GM12878 (cell line): ENCODE data around the gene LRRC14B. TPM values are rescaled to one million over a fixed set of nuclear protein-coding genes. Genes with fewer than 3 reads are reported as not detected.

Experiments
- ATAC-seq: fragments of 200-7000 bp; cut with Tn5 transposase; 3 replicates; pipeline ENCODE4 v1.9.1; 2020; ENCODE audit warnings: mild to moderate bottlenecking, moderate library complexity
- BruUV-seq: library from RNA; stranded (reverse); fragments of 400-500 nt; replicated peaks from 2 replicates; lab custom pipeline; 2021; lab: Mats Ljungman, UMichigan
- CTCF ChIA-PET: fragments of 300-600 bp; sonication (Branson Sonifier 250); formaldehyde crosslinking; extraction: SDS; loops from one replicate; lab custom pipeline; 2021; ENCODE audit warnings: inconsistent platforms; lab: Yijun Ruan, JAX
- POLR2A ChIA-PET: fragments of 350-600 bp; formaldehyde crosslinking; extraction: SDS; loops from one replicate; lab custom pipeline; 2021; ENCODE audit warnings: inconsistent platforms; lab: Charles Lee
- RAD21 ChIA-PET: fragments of 300-600 bp; sonication (Branson Sonifier 250); formaldehyde crosslinking; loops from one replicate; lab custom pipeline; 2023; ENCODE audit warnings: antibody characterized with exemption; ENCODE audit not compliant: unreplicated experiment; lab: Charles Lee
- SMC1A ChIA-PET: fragments of 300-600 bp; sonication (Branson Sonifier 250); formaldehyde crosslinking; loops from one replicate; lab custom pipeline; 2023; ENCODE audit not compliant: unreplicated experiment, uncharacterized antibody; lab: Charles Lee
- DNase-seq: peaks from one replicate; pipeline ENCODE4 v3.0.0-alpha.2; 2011; ENCODE audit warnings: low read depth, low spot score
- FAIRE-seq: peaks from 3 replicates; lab custom pipeline; 2011; peaks lifted over from hg19 to GRCh38; lab: Jason Lieb, UNC
- H2AFZ ChIP-seq: 2 replicates; pipeline ENCODE4 v1.6.0; 2011; ENCODE audit warnings: low read depth, low read length, control low read depth; ENCODE audit not compliant: control insufficient read depth
- H3K27ac ChIP-seq: 2 replicates; pipeline ENCODE4 v1.5.1; 2011; ENCODE audit warnings: control low read depth; ENCODE audit not compliant: control insufficient read depth, insufficient read depth
- H3K27me3 ChIP-seq, 2 experiments: replicated peaks in 1 of 2; 2 replicates each; pipeline versions ENCODE4 v1.6.0 to v1.6.1; 2011; ENCODE audit warnings: low read length in 1 of 2; ENCODE audit not compliant: control insufficient read depth in 2 of 2, insufficient read depth in 2 of 2
- H3K36me3 ChIP-seq, 2 experiments: 2 replicates each; pipeline ENCODE4 v1.5.1; 2011; ENCODE audit warnings: low read length in 1 of 2; ENCODE audit not compliant: control insufficient read depth in 2 of 2, insufficient read depth in 2 of 2
- H3K4me1 ChIP-seq: 2 replicates; pipeline ENCODE4 v1.6.1; 2011; ENCODE audit warnings: mild to moderate bottlenecking, low read length, moderate library complexity, mixed read lengths; ENCODE audit not compliant: control insufficient read depth, insufficient read depth
- H3K4me2 ChIP-seq: 2 replicates; pipeline ENCODE4 v1.6.0; 2011; ENCODE audit warnings: control low read depth; ENCODE audit not compliant: control insufficient read depth, insufficient read depth
- H3K4me3 ChIP-seq: fragments of 200-600 bp; sonication (generic); 2 replicates; pipeline ENCODE4 v1.5.1; 2016
- H3K79me2 ChIP-seq: 2 replicates; pipeline ENCODE4 v1.6.0; 2011; ENCODE audit warnings: low read length; ENCODE audit not compliant: control insufficient read depth, insufficient read depth
- H3K9ac ChIP-seq: 2 replicates; pipeline ENCODE4 v1.8.0; 2011; ENCODE audit warnings: low read length, control low read depth, mixed read lengths; ENCODE audit not compliant: control insufficient read depth, insufficient read depth
- H3K9me3 ChIP-seq: replicated peaks from 3 replicates; pipeline ENCODE4 v1.5.1; 2011; ENCODE audit warnings: mild to moderate bottlenecking, low read length; ENCODE audit not compliant: control insufficient read depth, insufficient read depth
- H4K20me1 ChIP-seq: 2 replicates; pipeline ENCODE4 v1.6.0; 2011; ENCODE audit not compliant: control insufficient read depth, insufficient read depth
- BCL3 ChIP-seq: IDR thresholded peaks from 2 replicates; pipeline ENCODE4 v1.6.1; 2011; ENCODE audit warnings: borderline replicate concordance, low read depth, mild to moderate bottlenecking, moderate library complexity, low read length; ENCODE audit not compliant: insufficient read depth, poor library complexity, severe bottlenecking
- CBFB ChIP-seq: IDR thresholded peaks from 2 replicates; pipeline ENCODE4 v1.6.1; 2016; ENCODE audit warnings: antibody characterized with exemption, low read depth
- EZH2 ChIP-seq: IDR thresholded peaks from 2 replicates; pipeline ENCODE4 v1.6.1; 2012; ENCODE audit warnings: low read depth, mild to moderate bottlenecking, control low read depth, inconsistent platforms, low read length, borderline replicate concordance; ENCODE audit not compliant: control insufficient read depth
- RCOR1 ChIP-seq: conservative IDR thresholded peaks from 2 replicates; pipeline ENCODE4 v1.6.1; 2012; ENCODE audit warnings: low read depth, low read length, improper control_type of control experiment
- RFX5 ChIP-seq: IDR thresholded peaks from 2 replicates; pipeline ENCODE4 v1.6.1; 2011; ENCODE audit warnings: low read depth, low read length, improper control_type of control experiment
- WRNIP1 ChIP-seq: IDR thresholded peaks from 2 replicates; pipeline ENCODE4 v1.6.1; 2011; ENCODE audit warnings: low read depth, low read length, improper control_type of control experiment, borderline replicate concordance
- WGBS: methylation state at CpG from one replicate; pipeline ENCODE4 v1.1.6; 2016; ENCODE audit warnings: low lambda C conversion rate; ENCODE audit not compliant: insufficient replicate concordance, insufficient coverage; ENCODE audit errors: missing lambda C conversion rate; 5-methylcytosine and 5-hydroxymethylcytosine counted together
- in situ Hi-C: fragments of 300-500 bp; cut with MboI; formaldehyde crosslinking; loops from 9 replicates; pipeline ENCODE4 v1.14.3; 2018; ENCODE audit warnings: mixed read lengths
- intact Hi-C: fragments of 100-400 bp; cut with micrococcal nuclease; formaldehyde crosslinking; loops from one replicate; pipeline ENCODE4 v1.14.2; 2022; ENCODE audit not compliant: unreplicated experiment
- polyA plus RNA-seq, 11 experiments: library from polyadenylated mRNA; depleted of rRNA in 4 of 11; unstranded in 6 of 11; stranded (reverse) in 5 of 11; fragments of >200 nt; fragmentation: Nextera tagmentation in 4 of 11; fragmentation: Illumina TruSeq in 1 of 11; extraction: Ambion mirVana in 4 of 11; extraction: Trizol in 1 of 11; gene quantifications; 1 replicate in 1 of 11; 2 replicates in 10 of 11; pipeline versions ENCODE4 v1.2.1 to v1.2.3, GENCODE V29; 2011 to 2016; ENCODE audit warnings: inconsistent platforms in 2 of 11, missing spikeins in 2 of 11, low read depth in 1 of 11
- total RNA-seq, 4 experiments: library from RNA; depleted of rRNA in 3 of 4; stranded (reverse); fragments of >200 nt in 3 of 4; fragmentation: Illumina TruSeq in 1 of 4; extraction: Trizol in 1 of 4; gene quantifications; 2 replicates each; pipeline versions ENCODE4 v1.2.1 to v1.2.3, GENCODE V29; 2013 to 2021

LRRC14B gene
- total and polyA plus RNA-seq, 10 of the 15 experiments (the other 5 are each of a cell fraction or from before 2014, with no cell fraction given): 0.06 to 0.31 (median 0.13) TPM; not detected in 5

- ATAC-seq (no peak), DNase-seq (no peak), FAIRE-seq (no peak)
- H3K4me2 ChIP-seq: no peak overlapping the region
- H3K4me1 ChIP-seq: no peaks in the 10 kb centered on the region
- 34% methylated on average over 17 of the region's 17 CpGs for WGBS
- intact Hi-C loops (no loop called here), in situ Hi-C loops (no loop called here)
- POLR2A ChIA-PET: no interaction called here
- CTCF ChIA-PET: no interaction called here
- BruUV-seq: no TSS peak
- H3K27ac ChIP-seq: no peak overlapping the region
- H3K79me2 ChIP-seq: no peaks in the 10 kb centered on the region
- no peaks in the 10 kb centered on the region for H3K36me3 ChIP-seq
- H4K20me1 ChIP-seq: no peaks in the 10 kb centered on the region
- no peak overlapping the region for H3K4me3 ChIP-seq
- no peak for TF ChIP-seq WRNIP1
- TF ChIP-seq CBFB: no peak
- no peak for TF ChIP-seq EZH2
- no peak for TF ChIP-seq BCL3
- no peak overlapping the region for H2AFZ ChIP-seq
- RAD21 ChIA-PET: no interaction called here
- H3K9me3 ChIP-seq: no peaks in the 10 kb centered on the region
- H3K9ac ChIP-seq: no peak overlapping the region
- no peaks in the 10 kb centered on the region for H3K27me3 ChIP-seq
- SMC1A ChIA-PET: no interaction called here
Measured at GRCh38 chr5:156411-157072, 34.8 kb upstream of the LRRC14B start.

- Histone ChIP-seq H3K4me2 (no peak overlapping the region), H3K36me3 (no peaks in the 10 kb centered on the region), H3K79me2 (no peaks in the 10 kb centered on the region), H3K4me1 (no peaks in the 10 kb centered on the region), H3K4me3 (no peak overlapping the region), H3K27ac (no peak overlapping the region), H4K20me1 (no peaks in the 10 kb centered on the region), H3K9me3 (no peaks in the 10 kb centered on the region), H2AFZ (no peak overlapping the region)
- 46% methylated on average over 12 of the region's 12 CpGs for WGBS
- in situ Hi-C loops: no loop called here
- intact Hi-C loops: no loop called here
- no TSS peak for BruUV-seq
- SMC1A ChIA-PET: no interaction called here
- CTCF ChIA-PET: no interaction called here
- no peak for FAIRE-seq
- no peak for DNase-seq
- POLR2A ChIA-PET: no interaction called here
- TF ChIP-seq RCOR1: no peak
- no peak for TF ChIP-seq RFX5
- TF ChIP-seq, all 136 proteins: peak for 0
- RAD21 ChIA-PET: no interaction called here
- no peak for ATAC-seq
- no peak overlapping the region for H3K9ac ChIP-seq
- no peaks in the 10 kb centered on the region for H3K27me3 ChIP-seq
Measured at GRCh38 chr5:157126-157715, 34.1 kb upstream of the LRRC14B start.
